ENCODE measurements around the gene SLC13A4.

Gene SLC13A4

GRCh38 chr7:135726911-135727673, 894 bp downstream of the SLC13A4 start:
- Histone ChIP-seq H2AFZ (ENCODE audit: low read depth) (no peak overlapping the region), H4K20me1 (ENCODE audit: insufficient read depth) (no peaks in the 10 kb centered on the region), H3K4me3 (IDR thresholded peaks at IDR 0.05; ENCODE audit: insufficient read depth, low read depth, low read length) (no peak overlapping the region), H3K79me2 (ENCODE audit: insufficient read depth, low read depth) (no peaks in the 10 kb centered on the region), H3K27ac (no peak overlapping the region), H3K9ac (no peak overlapping the region), H3K27me3 (ENCODE audit: insufficient read depth, low read depth) (no peaks in the 10 kb centered on the region), H3K36me3 (ENCODE audit: insufficient read depth) (no peaks in the 10 kb centered on the region), H3K4me2 (no peak overlapping the region), H3K4me1 (ENCODE audit: low read depth, poor library complexity, severe bottlenecking) (no peaks in the 10 kb centered on the region)
- TF ChIP-seq CTCF (conservative IDR thresholded peaks at IDR 0.05; ENCODE audit: low read depth, low read length) = no peak

GRCh38 chr7:135726276-135726788, 1.7 kb downstream of the SLC13A4 start:
- Histone ChIP-seq H3K4me1 (ENCODE audit: low read depth, poor library complexity, severe bottlenecking) (no peaks in the 10 kb centered on the region), H3K79me2 (ENCODE audit: insufficient read depth, low read depth) (no peaks in the 10 kb centered on the region), H2AFZ (ENCODE audit: low read depth) (no peak overlapping the region), H3K27ac (no peak overlapping the region), H3K9ac (no peak overlapping the region), H3K4me3 (IDR thresholded peaks at IDR 0.05; ENCODE audit: insufficient read depth, low read depth, low read length) (no peak overlapping the region), H3K36me3 (ENCODE audit: insufficient read depth) (no peaks in the 10 kb centered on the region), H3K27me3 (ENCODE audit: insufficient read depth, low read depth) (no peaks in the 10 kb centered on the region), H4K20me1 (ENCODE audit: insufficient read depth) (no peaks in the 10 kb centered on the region), H3K4me2 (no peak overlapping the region)
- no peak for TF ChIP-seq CTCF (conservative IDR thresholded peaks at IDR 0.05; ENCODE audit: low read depth, low read length)

- no peak overlapping the region for H2AFZ ChIP-seq (ENCODE audit: low read depth)
- no peaks in the 10 kb centered on the region for H3K36me3 ChIP-seq (ENCODE audit: insufficient read depth)
- no peaks in the 10 kb centered on the region for H4K20me1 ChIP-seq (ENCODE audit: insufficient read depth)
- no peak overlapping the region for H3K9ac ChIP-seq
- no peak overlapping the region for H3K4me2 ChIP-seq
- TF ChIP-seq CTCF (conservative IDR thresholded peaks at IDR 0.05; ENCODE audit: low read depth, low read length) = no peak
- no peaks in the 10 kb centered on the region for H3K4me1 ChIP-seq (ENCODE audit: low read depth, poor library complexity, severe bottlenecking)
- no peaks in the 10 kb centered on the region for H3K79me2 ChIP-seq (ENCODE audit: insufficient read depth, low read depth)
- no peak overlapping the region for H3K27ac ChIP-seq
- H3K4me3 ChIP-seq (IDR thresholded peaks at IDR 0.05; ENCODE audit: insufficient read depth, low read depth, low read length) = no peak overlapping the region
- H3K27me3 ChIP-seq (ENCODE audit: insufficient read depth, low read depth) = no peaks in the 10 kb centered on the region
Measured at GRCh38 chr7:135723411-135723810, 4.6 kb downstream of the SLC13A4 start.

GRCh38 chr7:135721198-135721820, 6.7 kb downstream of the SLC13A4 start:
- Histone ChIP-seq H3K4me2 (no peak overlapping the region), H2AFZ (ENCODE audit: low read depth) (no peak overlapping the region), H4K20me1 (ENCODE audit: insufficient read depth) (no peaks in the 10 kb centered on the region), H3K36me3 (ENCODE audit: insufficient read depth) (no peaks in the 10 kb centered on the region), H3K4me3 (IDR thresholded peaks at IDR 0.05; ENCODE audit: insufficient read depth, low read depth, low read length) (no peak overlapping the region), H3K27me3 (ENCODE audit: insufficient read depth, low read depth) (no peaks in the 10 kb centered on the region), H3K9ac (no peak overlapping the region), H3K79me2 (ENCODE audit: insufficient read depth, low read depth) (no peaks in the 10 kb centered on the region), H3K4me1 (ENCODE audit: low read depth, poor library complexity, severe bottlenecking) (no peaks in the 10 kb centered on the region), H3K27ac (no peak overlapping the region)
- no peak for TF ChIP-seq CTCF (conservative IDR thresholded peaks at IDR 0.05; ENCODE audit: low read depth, low read length)
